ENCODE data around the gene ZFP92.

DNA sequence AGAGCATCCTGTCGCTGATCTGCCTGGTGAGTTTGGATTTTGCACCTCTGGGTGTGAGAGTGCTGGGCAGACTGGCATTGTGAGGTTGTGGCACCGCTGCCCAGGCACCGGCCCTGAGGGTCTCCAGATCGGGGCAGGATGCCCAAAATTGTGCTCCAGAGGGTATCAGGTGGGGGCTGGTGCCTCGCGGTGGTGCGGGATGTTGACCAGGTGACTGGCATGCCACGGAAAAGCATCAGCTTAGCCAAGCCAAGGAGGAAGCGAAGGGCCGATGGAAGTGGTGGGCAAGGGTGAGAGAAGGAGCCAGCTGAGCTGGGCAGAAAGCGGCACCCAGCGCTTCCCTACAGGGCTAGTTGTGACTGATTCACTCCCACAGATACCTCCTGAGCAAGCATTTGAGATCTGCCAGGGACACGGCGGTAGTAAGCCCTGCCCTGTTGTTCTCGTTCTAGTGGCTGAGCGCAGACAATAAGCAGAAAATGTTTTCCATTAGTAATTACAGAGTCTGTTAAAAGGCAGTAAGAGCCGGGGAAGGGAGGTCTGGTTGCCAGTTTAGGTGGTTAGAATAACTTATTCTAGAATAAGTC lies 809 bp downstream of the ZFP92 start:
- no peak for TF ChIP-seq CTCF (optimal IDR thresholded peaks at IDR 0.05 in 1 of 3, IDR thresholded peaks at IDR 0.05 in 1 of 3, conservative IDR thresholded peaks at IDR 0.05 in 1 of 3; ENCODE audit: extremely low read depth in 1 of 3, insufficient read depth in 2 of 3, low read length in 3 of 3)
- no peak for TF ChIP-seq EZH2 (IDR thresholded peaks at IDR 0.05; ENCODE audit: low read length)

Data from keratinocyte (primary cell).